Stimulated activated CD8-positive, alpha-beta memory T cell treated with anti-CD3 and anti-CD28 coated beads, Interleukin-2, amount 100 ng/mL, for 1 hour (primary cell): ENCODE measurements around the gene CPSF4L.

Source experiments
- DNase-seq, 2 donors: peaks; one replicate each; pipeline ENCODE4 v3.0.0-alpha.2; 2020; ENCODE audit warnings: low read depth in 2 of 2

The CPSF4L gene

GRCh38 chr17:73203135-73203787 is 58.4 kb downstream of the CPSF4L start:
- no peak for DNase-seq

- DNase-seq, result no peak
Measured at GRCh38 chr17:73201215-73202069, 60.2 kb downstream of the CPSF4L start.

GRCh38 chr17:73200476-73200875 is 61.2 kb downstream of the CPSF4L start:
- no peak for DNase-seq

- DNase-seq, result no peak
Measured at GRCh38 chr17:73199751-73200317, 61.8 kb downstream of the CPSF4L start.

GRCh38 chr17:73198930-73199260 is 62.8 kb downstream of the CPSF4L start:
- DNase-seq, result no peak
